Measurements from ENCODE around the gene NEAT1.
A peak's percentile ranks its signal among the peaks of the same experiment; 100 is the strongest.

NEAT1 gene

DNA sequence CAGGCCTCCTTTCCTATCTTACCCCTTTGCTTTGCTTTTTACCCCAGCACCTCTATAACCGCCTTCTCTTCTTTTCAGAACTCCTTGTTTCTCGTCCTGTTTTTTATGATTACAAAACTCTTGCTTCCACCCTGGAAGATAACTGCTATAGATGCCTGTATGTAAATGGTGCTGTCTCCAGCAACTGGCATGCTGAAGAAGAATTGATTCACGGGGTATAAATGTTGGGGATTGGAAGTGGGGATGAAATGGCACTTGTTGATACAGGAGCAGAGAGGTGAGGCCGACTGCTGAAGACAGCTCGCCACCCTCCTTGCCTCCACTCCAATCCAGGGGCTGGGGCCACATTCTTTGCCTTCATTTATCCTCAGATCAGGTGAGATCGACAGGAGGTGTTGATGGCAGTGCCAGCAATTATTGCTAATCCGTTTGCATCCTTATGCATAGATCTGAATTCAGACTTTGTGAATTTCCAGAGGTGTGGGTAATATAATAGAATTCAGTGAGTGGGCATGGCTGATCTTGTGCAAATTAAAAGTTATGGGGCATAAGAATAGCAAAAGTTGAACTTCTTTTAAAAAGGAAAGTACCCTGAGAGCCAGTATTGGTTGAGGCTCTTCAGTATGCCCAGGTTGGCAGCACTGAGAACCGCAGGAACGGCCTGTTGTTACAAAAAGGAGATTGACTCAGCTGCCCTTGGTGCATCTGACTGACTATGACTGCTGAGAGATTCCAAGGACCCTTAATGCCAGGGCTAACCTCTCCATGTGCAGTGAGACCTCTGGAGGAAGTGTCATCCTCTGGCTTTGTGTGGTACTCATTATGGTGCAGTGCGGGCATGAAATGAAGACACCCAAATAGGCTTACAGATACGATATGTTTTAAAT is 5.3 kb downstream of the NEAT1 start:
- no peak for TF ChIP-seq ZNF274 (IDR thresholded peaks at IDR 0.05; ENCODE audit: low read depth, low read length)
- H3K4me3 ChIP-seq (ENCODE audit: low read length): peak overlapping the region; percentile 99; the same call in 1 of the 2 replicates

DNA sequence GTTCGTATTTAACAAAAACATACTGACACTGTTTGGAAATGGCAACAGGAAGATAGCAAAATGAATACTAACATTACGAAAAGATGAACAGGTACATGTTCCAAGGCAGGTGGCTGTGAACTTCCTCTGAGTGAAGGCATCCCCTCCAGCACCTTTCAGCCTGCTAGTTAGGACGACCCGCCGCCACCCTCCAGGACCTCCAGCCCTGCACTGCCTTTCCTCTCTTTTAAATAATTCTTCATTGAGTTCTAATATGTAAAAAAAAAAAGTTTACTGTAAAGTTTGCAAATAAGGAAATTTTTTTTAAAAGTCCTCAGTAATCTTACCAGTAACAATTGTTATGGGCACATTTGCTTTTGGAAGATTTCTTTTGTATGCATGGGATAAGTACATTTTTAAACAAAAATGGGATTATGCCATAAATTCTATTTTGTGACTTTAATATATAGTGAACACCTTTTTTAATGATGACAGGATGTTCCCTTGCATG is 6.0 kb downstream of the NEAT1 start:
- H3K4me3 ChIP-seq (ENCODE audit: low read length): peak overlapping the region; percentile 58
- no peak for TF ChIP-seq ZNF274 (IDR thresholded peaks at IDR 0.05; ENCODE audit: low read depth, low read length)

DNA sequence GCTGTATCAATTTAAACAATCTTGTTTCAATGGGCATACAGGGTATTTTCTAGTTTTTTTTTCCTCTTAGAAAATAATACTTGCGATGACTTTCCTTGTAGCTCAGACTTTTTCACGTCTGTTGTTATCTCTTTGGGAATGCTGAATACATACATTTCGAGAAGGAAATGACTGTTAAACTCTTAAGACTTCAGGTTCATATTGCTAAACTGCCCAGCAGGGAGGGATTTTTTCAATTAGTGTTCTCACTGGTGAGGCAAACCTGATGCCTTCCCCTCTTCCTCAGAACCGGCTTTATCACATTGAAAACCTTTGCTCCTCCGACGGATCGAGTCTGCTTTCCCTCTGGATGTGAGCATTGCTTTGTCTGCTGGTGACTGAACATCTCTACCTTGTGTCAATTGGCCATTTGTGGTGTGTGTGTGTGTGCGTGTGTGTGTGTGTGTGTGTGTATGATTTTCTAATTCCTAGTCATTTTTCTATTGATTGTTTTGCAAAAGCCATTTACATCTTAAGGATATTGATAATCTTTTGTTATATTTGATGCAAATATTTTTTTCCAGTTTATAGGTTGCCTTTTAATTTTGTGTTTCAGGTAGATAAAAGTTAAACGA is 6.6 kb downstream of the NEAT1 start:
- no peak for TF ChIP-seq ZNF274 (IDR thresholded peaks at IDR 0.05; ENCODE audit: low read depth, low read length)
- peak overlapping the region; percentile 58 for H3K4me3 ChIP-seq (ENCODE audit: low read length)

GRCh38 chr11:65429724-65430405 is 7.3 kb downstream of the NEAT1 start:
- peak overlapping the region; percentile 58; the same call in 1 of the 2 replicates for H3K4me3 ChIP-seq (ENCODE audit: low read length)
- TF ChIP-seq ZNF274 (IDR thresholded peaks at IDR 0.05; ENCODE audit: low read depth, low read length): no peak

DNA sequence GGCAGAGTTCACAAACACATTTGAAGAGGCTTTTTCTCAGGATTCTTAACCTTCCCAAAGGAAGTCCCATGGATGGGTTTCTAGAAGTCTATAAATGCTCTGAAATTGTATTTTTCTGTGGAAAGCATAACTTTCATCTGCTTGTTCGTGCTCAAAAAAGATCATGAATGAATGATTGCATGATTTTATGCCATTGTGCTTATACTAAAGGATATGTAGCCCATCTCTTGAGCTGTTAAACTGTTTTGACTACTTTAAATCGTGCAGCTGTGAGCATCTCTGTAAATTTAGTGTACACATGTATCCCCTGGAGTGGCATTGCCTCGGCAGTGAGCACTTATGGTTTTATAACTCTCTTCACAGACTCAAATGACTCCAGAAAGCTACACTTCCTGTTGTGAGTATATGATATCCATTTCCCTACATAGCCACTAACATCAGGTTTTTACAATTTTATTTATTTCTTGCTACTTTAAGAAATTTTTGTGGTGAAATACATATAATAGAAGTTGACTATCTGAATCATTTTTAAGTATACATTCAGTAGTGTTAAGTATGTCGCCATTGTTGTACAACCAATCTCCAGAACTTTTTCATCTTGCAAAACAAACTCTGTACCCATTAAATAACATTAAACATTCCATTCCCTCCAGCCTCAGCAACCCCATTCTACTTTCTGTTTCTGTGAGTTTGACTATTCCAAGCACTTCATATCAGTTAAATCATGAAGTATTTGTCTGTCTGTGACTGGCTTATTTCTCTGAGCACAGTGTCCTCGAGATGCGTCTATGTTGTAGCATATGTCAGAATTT is 8.0 kb downstream of the NEAT1 start:
- TF ChIP-seq ZNF274 (IDR thresholded peaks at IDR 0.05; ENCODE audit: low read depth, low read length): no peak
- H3K4me3 ChIP-seq (ENCODE audit: low read length): peak overlapping the region; percentile 58; the same call in 1 of the 2 replicates

DNA sequence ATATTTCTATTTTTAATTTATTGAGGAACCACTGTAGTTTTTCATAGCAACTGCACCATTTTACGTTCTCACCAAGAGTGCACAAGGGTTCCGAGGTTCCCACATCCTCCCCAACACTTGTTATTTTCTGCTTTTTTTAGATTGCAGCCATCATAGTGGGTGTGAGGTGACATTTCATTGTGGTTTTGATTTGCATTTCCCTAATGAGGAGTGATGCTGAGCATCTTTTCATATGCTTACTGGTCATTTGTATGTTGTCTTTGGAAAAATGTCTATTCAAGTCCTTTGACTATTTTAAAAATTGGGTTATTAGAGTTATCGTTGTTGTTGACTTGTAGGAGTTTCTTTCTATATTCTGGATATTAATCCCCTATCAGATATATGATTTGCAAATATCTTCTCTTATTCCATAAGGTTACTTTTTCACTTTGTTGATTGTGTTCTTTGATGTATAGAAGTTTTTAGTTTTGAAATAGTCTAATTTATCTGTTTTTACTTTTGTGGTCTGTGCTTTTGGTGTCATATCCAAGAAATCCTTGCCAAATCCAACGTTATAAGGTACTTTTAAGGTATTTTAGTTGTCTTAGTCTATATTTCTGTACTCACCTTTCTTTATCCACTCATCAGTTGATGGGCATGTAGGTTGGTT is 9.0 kb downstream of the NEAT1 start:
- TF ChIP-seq ZNF274 (IDR thresholded peaks at IDR 0.05; ENCODE audit: low read depth, low read length): no peak
- H3K4me3 ChIP-seq (ENCODE audit: low read length): no peak overlapping the region

DNA sequence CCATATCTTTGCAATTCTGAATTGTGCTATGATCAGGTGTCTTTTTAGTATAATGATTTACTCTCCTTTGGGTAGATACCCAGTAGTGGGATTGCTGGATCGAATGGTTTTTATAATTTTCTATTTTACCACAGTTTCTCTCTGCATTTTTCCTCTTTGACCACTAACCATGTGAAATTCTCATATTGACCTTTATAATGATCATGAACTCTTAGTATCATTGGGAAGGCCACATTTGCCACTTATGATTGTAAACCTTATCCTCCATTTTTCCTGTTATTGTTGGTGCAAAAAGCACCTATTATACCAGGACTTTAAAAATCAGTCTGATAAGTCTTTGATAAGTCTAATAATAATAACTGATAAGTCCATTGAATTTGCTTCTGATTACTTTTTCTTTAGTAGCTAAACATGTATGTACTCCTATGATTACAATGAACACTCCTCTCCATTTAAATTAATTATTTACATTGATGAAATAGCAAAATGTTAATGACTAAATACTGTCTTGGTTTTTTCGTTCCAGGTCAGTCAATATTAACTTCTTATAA is 9.6 kb downstream of the NEAT1 start:
- no peak overlapping the region for H3K4me3 ChIP-seq (ENCODE audit: low read length)
- TF ChIP-seq ZNF274 (IDR thresholded peaks at IDR 0.05; ENCODE audit: low read depth, low read length): no peak

- TF ChIP-seq ZNF274 (IDR thresholded peaks at IDR 0.05; ENCODE audit: low read depth, low read length): no peak
- H3K4me3 ChIP-seq (ENCODE audit: low read length): no peak overlapping the region
These were observed 10.3 kb downstream of the NEAT1 start for GRCh38 chr11:65432686-65433582.

- H3K4me3 ChIP-seq (ENCODE audit: low read length): no peak overlapping the region
- TF ChIP-seq ZNF274 (IDR thresholded peaks at IDR 0.05; ENCODE audit: low read depth, low read length): no peak
These were observed 11.1 kb downstream of the NEAT1 start for GRCh38 chr11:65433657-65434056.

DNA sequence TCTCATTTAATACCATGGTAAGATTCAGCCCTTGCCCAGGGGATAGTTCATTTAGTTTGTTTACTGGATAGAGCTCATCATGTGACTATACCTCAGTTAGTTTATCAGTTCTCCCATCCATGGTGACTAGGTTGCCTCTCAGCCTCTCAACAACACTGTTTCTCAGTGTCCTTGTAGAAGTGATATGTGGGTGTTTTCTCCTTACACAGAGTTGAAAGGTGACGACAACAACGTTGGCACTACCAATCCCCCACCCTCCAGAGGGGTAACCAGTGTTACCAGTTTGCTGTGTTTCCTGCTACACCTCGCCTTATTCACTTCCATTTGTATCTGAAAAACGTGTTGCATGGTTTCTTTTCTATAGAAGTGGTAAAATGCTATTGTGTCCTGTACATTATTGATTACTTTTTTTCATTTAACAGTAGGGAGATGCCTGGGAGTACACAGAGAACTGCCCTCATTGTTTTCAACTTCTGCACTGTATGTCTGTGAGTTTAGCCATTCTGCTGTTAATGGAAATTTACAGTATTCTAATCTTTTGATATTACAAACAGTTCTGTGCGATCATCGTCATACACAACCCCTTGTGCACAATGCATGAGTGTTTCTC is 11.6 kb downstream of the NEAT1 start:
- TF ChIP-seq ZNF274 (IDR thresholded peaks at IDR 0.05; ENCODE audit: low read depth, low read length): no peak
- no peak overlapping the region for H3K4me3 ChIP-seq (ENCODE audit: low read length)

DNA sequence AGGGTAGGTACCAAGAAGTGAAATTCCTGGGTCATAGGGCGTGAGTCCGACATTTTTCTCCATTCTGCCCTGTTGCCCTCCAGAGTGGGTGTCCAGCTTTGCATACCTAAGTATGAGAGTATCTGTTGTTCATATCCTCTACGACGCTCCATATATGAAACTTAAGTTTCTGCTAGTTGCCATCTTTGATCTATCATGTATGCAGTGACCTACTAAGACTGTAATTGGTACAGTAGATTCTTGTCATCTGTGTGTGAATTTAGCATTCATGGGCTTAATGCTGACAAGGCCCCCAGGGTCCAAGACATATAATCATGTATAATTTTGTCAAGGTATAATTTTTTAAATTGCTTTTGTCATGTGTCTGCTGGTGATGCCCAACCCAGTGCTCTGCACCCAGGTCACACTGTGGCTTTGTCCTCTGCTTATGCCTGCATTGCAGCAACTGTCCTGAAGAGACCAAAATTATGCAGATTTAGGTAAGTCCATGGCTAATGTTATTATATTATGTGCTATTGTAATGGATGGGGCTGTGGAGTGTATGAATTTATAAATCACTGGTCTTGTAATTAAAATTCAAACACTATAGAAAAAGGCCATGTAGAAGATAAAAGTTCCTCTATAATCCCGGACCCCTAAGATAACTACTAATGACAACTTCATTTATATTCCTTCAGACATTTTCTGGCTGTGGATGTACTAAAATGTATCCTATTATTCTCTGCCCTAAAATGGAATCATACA is 12.2 kb downstream of the NEAT1 start:
- H3K4me3 ChIP-seq (ENCODE audit: low read length): no peak overlapping the region

More for the DNA sequence above, 12.2 kb downstream of the NEAT1 start:
- no peak for TF ChIP-seq ZNF274 (IDR thresholded peaks at IDR 0.05; ENCODE audit: low read depth, low read length)
